IMR-90 (cell line): ENCODE data around the gene ABAT.

ENCODE experiments used
- CTCF ChIP-seq: conservative IDR thresholded peaks from 2 replicates; pipeline ENCODE4 v1.5.1; 2012; ENCODE audit warnings: mild to moderate bottlenecking, low read depth, low read length, improper control_type of control experiment
- POLR2A ChIP-seq: IDR thresholded peaks from 2 replicates; pipeline ENCODE4 v1.6.1; 2012; ENCODE audit warnings: mild to moderate bottlenecking, low read depth, low read length
- USF2 ChIP-seq: fragments of 150-350 bp; IDR thresholded peaks from 2 replicates; pipeline ENCODE4 v1.6.1; 2017; ENCODE audit warnings: mild to moderate bottlenecking, antibody characterized with exemption, low read length, low read depth

GRCh38 chr16:8673611-8674412 lies 605 bp upstream of the ABAT start:
- TF ChIP-seq CTCF (no peak), POLR2A (no peak), USF2 (no peak)
